ENCODE results near the gene ACTR2. TPM values are rescaled to one million over a fixed set of nuclear protein-coding genes. Genes with fewer than 3 reads are reported as not detected.

ACTR2 gene
- total and polyA plus RNA-seq, 9 of the 15 experiments (the other 6 are each of a cell fraction or from before 2014, with no cell fraction given) = 47.3 to 239 (median 108) TPM

DNA sequence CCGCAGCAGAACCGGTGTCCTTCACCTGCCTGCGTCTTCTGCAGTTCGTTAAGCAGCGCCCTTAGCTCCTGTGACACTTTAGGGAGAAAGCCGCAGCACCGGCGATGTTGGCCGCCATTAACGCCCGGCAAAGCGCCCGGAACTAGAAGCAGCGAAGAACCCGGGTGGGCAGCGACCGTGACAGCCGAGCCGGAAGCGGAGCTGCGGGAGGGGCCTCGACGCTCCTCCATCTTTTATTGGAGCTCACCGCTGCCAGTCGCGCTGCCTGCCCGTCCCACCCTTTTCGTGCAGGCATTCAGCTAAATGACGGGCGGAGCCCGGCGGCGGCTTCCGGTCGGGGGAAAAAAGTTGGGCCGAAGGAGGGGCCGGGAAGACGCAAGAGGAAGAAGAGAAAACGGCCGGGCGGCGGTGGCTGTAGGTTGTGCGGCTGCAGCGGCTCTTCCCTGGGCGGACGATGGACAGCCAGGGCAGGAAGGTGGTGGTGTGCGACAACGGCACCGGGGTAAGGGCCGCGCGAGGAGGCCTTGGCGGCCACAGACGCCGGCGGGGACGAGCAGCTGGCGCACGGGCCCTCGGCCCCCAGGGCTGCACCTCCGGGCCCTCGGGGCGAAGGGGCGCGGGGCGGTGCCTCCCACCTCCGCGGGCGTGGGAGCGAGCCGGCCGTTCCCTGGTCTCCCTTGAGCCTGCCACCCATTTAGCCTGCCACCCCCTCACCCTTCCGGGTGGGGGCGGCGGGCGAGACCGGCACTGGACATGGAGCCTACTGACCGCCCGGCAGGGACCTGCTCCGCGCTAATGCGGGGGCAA is at the start of gene ACTR2 (continued):
- TF ChIP-seq, protein P1, sequence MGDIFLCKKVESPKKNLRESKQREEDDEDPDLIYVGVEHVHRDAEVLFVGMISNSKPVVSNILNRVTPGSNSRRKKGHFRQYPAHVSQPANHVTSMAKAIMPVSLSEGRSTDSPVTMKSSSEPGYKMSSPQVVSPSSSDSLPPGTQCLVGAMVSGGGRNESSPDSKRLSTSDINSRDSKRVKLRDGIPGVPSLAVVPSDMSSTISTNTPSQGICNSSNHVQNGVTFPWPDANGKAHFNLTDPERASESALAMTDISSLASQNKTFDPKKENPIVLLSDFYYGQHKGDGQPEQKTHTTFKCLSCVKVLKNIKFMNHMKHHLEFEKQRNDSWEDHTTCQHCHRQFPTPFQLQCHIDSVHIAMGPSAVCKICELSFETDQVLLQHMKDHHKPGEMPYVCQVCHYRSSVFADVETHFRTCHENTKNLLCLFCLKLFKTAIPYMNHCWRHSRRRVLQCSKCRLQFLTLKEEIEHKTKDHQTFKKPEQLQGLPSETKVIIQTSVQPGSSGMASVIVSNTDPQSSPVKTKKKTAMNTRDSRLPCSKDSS (IDR thresholded peaks at IDR 0.05; ENCODE audit: low read depth, partially characterized antibody) = no peak
- TF ChIP-seq RCOR1 (IDR thresholded peaks at IDR 0.05; ENCODE audit: borderline replicate concordance in 1 of 2, low read depth in 2 of 2, low read length in 2 of 2) (no peak), GATA2 (CRISPR knock-in tag; IDR thresholded peaks at IDR 0.05) (no peak), PCBP1 (IDR thresholded peaks at IDR 0.05; ENCODE audit: low read depth, low read length, poor library complexity, severe bottlenecking) (peak; percentile 60), TGIF2 (CRISPR knock-in tag; IDR thresholded peaks at IDR 0.05) (no peak), PURB (CRISPR knock-in tag; IDR thresholded peaks at IDR 0.05; ENCODE audit: low read depth) (no peak), TAF15 (IDR thresholded peaks at IDR 0.05; ENCODE audit: low read depth, low read length) (no peak), TCF7 (IDR thresholded peaks at IDR 0.05; ENCODE audit: borderline replicate concordance) (no peak), KDM1A (IDR thresholded peaks at IDR 0.05) (no peak), ZNF584 (CRISPR knock-in tag; IDR thresholded peaks at IDR 0.05; ENCODE audit: low read depth) (no peak), SREBF1 (IDR thresholded peaks at IDR 0.05; ENCODE audit: borderline replicate concordance, low read depth, low read length) (no peak), PHF8 (IDR thresholded peaks at IDR 0.05; ENCODE audit: borderline replicate concordance, low read length) (peak; percentile 99), TFAM (CRISPR knock-in tag; conservative IDR thresholded peaks at IDR 0.05) (no peak), CREBBP (IDR thresholded peaks at IDR 0.05; ENCODE audit: low read depth, low read length) (no peak), ZNF134 (CRISPR knock-in tag; conservative IDR thresholded peaks at IDR 0.05) (no peak)
- TF ChIP-seq, protein P2, sequence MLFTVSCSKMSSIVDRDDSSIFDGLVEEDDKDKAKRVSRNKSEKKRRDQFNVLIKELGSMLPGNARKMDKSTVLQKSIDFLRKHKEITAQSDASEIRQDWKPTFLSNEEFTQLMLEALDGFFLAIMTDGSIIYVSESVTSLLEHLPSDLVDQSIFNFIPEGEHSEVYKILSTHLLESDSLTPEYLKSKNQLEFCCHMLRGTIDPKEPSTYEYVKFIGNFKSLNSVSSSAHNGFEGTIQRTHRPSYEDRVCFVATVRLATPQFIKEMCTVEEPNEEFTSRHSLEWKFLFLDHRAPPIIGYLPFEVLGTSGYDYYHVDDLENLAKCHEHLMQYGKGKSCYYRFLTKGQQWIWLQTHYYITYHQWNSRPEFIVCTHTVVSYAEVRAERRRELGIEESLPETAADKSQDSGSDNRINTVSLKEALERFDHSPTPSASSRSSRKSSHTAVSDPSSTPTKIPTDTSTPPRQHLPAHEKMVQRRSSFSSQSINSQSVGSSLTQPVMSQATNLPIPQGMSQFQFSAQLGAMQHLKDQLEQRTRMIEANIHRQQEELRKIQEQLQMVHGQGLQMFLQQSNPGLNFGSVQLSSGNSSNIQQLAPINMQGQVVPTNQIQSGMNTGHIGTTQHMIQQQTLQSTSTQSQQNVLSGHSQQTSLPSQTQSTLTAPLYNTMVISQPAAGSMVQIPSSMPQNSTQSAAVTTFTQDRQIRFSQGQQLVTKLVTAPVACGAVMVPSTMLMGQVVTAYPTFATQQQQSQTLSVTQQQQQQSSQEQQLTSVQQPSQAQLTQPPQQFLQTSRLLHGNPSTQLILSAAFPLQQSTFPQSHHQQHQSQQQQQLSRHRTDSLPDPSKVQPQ (CRISPR knock-in tag; IDR thresholded peaks at IDR 0.05; ENCODE audit: borderline replicate concordance) = no peak
- TF ChIP-seq, protein P3, sequence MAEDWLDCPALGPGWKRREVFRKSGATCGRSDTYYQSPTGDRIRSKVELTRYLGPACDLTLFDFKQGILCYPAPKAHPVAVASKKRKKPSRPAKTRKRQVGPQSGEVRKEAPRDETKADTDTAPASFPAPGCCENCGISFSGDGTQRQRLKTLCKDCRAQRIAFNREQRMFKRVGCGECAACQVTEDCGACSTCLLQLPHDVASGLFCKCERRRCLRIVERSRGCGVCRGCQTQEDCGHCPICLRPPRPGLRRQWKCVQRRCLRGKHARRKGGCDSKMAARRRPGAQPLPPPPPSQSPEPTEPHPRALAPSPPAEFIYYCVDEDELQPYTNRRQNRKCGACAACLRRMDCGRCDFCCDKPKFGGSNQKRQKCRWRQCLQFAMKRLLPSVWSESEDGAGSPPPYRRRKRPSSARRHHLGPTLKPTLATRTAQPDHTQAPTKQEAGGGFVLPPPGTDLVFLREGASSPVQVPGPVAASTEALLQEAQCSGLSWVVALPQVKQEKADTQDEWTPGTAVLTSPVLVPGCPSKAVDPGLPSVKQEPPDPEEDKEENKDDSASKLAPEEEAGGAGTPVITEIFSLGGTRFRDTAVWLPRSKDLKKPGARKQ (CRISPR knock-in tag; IDR thresholded peaks at IDR 0.05) = no peak
- TF ChIP-seq, protein P4, sequence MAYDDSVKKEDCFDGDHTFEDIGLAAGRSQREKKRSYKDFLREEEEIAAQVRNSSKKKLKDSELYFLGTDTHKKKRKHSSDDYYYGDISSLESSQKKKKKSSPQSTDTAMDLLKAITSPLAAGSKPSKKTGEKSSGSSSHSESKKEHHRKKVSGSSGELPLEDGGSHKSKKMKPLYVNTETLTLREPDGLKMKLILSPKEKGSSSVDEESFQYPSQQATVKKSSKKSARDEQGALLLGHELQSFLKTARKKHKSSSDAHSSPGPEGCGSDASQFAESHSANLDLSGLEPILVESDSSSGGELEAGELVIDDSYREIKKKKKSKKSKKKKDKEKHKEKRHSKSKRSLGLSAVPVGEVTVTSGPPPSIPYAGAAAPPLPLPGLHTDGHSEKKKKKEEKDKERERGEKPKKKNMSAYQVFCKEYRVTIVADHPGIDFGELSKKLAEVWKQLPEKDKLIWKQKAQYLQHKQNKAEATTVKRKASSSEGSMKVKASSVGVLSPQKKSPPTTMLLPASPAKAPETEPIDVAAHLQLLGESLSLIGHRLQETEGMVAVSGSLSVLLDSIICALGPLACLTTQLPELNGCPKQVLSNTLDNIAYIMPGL (CRISPR knock-in tag; IDR thresholded peaks at IDR 0.05) = 0 out of 2 replicates have a peak, but pooled peaks have one; percentile 58

All from K562 (cell line).